HG03045 (cell line): ENCODE data around the gene UBQLNL.

Experiments used
- ATAC-seq: cut with Tn5 transposase; IDR thresholded peaks from one replicate; pipeline ENCODE4 v1.9.1; 2021; ENCODE audit warnings: mild to moderate bottlenecking, moderate library complexity; ENCODE audit not compliant: unreplicated experiment

Gene UBQLNL

GRCh38 chr11:5516599-5516998, at the start of gene UBQLNL:
Gene UBQLNL, minus strand, starts transcription at chr11:5516699. Its CDS starts 258 bp downstream, at chr11:5516441.
- ATAC-seq: no peak

DNA sequence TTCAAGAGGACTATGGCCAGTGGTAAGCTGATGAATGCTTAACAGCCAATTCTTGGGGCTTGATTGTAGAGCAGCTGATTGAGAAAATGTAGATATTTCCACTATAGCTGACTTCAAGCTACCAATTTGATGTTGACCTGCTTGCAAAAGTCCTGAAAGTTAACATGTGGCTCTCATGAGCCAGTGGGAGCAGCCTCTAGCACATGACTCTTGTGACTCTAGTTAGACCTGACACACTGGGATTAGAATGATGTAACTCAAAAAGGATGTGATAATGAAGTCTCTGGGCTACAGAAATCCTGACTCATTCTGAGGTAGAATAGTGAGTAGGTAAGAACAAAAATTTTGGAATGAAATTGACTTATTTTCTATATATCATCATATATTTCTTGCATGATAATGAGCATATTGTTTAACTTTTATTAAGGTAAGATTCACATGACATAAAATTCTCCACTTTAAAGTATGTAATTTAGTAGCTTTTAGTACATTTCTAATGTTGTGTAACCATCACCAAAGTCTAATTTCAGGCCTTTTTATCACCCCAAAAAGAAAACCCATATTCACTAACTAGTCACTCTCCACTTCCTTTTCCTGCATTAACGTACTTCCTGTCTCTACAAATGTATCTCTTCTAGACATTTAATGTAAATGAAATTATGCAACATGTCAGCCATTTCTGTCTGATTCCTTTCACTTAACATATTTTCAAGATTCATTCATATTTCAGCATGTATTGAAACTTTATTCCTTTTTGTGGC, 47.9 kb upstream of the UBQLNL start:
- no peak for ATAC-seq

DNA sequence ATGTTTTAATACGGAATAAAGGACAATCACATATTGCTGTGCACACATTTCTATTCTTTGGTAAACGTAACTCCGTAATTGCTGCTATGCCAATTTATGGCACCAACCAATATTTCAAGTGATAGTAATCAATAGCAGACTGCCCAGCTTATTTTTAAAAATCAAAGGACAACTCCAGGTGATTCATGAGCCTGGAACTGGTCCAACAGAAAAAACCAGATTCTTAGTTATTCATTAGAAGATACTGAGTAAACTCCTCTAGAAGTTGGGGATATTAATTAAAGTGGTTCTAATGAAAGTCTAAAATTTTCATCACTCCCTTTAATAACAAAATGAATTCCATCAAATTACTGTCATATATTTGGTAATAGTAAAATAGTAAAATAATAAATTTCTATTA, 41.3 kb upstream of the UBQLNL start:
- no peak for ATAC-seq

- ATAC-seq: no peak
These were observed 40.2 kb upstream of the UBQLNL start for GRCh38 chr11:5556596-5557188.

DNA sequence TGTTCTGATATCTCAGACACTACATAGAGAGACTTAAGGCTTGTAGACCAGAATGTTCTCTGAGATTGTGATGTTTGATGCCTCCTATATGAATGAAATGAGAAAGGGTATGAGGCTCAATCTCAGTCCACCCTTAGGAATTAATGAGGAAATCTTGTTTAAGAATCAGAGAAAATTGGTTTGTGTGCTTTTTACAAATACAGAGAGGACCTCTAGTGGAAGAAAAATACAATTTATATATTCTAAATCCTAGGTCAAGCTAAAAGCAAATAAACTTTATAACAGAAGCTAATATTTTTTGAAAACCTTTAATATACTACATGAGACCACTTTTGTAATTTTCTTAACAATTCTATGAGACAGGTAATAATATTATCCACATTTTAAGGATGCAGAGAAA, 36.8 kb upstream of the UBQLNL start:
- ATAC-seq: no peak

- ATAC-seq: no peak
These were observed 34.1 kb upstream of the UBQLNL start for GRCh38 chr11:5550440-5551095.

GRCh38 chr11:5548440-5548839, 31.9 kb upstream of the UBQLNL start, which contains the start of gene OR52H1:
Gene OR52H1, minus strand, starts transcription at chr11:5548540. Its CDS starts 3,035 bp downstream, at chr11:5545505.
- no peak for ATAC-seq

GRCh38 chr11:5547982-5548381, 31.5 kb upstream of the UBQLNL start:
- no peak for ATAC-seq

DNA sequence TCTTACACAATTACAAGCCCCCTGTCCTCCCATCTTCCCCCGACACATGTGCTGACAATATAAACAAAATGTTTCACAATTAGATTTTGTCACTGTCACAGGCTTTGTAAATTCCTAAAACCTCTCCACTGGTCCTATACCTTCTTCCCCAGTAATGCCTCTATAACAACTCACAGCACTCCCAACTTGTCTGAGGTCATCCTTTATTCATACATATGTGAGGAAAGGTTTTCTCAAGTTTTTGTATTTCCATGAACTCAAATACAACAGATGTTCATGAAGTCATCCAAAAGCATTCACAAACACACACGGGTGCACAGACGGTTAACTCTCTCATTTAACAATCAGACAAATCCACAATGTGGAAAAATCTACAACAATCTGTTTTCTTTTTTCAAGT, 30.0 kb upstream of the UBQLNL start:
- ATAC-seq: no peak

- ATAC-seq: no peak
These were observed 24.9 kb upstream of the UBQLNL start for GRCh38 chr11:5541427-5541826.

DNA sequence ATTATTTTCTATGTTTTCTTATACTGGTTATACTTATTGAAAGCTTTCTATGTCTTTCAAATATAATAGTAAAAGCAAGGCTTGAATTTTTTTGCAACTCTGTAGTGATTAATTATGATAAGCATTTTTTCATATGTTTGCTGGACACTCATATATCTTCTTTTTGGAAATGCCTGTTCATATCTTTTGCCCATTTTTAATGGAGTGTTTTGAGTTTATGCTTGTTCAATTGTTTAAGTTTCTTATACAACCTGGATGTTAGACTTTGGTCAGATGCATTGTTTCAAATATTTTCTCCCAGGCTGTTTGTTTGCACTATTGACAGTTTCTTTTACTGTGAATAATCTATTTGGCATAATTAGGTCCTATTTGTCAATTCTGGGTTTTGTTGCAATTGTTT, 20.0 kb upstream of the UBQLNL start:
- ATAC-seq: no peak

- no peak for ATAC-seq
These were observed 17.5 kb upstream of the UBQLNL start for GRCh38 chr11:5534046-5534445.

- ATAC-seq: no peak
These were observed 14.7 kb upstream of the UBQLNL start for GRCh38 chr11:5531053-5531831.

DNA sequence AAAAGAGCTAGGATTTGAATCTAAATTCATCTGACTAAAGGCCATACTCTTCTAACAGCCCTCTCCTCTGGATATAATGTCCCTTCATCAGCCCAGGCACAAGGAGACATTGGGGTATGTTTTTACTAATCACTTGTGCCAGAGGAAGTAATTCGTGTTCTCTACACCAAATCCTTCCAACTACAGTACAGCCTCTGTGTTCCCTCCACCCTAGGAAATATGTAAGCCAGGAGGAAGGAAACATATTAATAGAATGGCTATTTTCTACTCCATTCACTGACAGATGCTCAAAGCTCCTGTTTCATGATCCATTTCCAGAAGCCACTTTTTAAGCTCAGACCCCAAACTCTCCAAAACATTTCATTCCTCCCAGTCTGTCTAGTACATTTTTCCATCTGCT, 12.0 kb upstream of the UBQLNL start:
- no peak for ATAC-seq

DNA sequence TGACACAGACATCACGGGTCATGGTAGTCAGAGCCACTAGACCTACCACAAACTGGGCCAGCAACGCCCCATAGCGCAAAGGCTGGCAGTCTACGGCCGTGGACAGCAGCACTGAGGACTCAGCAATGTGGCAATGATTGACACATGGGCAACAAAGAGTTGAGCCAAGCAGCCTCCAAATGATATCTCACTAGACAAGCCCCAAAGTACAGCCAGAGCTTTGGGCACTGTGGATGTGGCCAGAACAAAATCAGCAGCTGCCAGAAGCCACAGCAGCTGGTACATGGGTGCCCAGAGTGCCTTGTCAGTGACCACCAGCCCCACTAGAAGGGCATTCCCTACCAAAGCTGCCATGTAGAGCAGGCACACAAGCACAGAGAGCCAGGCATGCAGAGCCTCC, 11.2 kb upstream of the UBQLNL start:
- ATAC-seq: no peak

DNA sequence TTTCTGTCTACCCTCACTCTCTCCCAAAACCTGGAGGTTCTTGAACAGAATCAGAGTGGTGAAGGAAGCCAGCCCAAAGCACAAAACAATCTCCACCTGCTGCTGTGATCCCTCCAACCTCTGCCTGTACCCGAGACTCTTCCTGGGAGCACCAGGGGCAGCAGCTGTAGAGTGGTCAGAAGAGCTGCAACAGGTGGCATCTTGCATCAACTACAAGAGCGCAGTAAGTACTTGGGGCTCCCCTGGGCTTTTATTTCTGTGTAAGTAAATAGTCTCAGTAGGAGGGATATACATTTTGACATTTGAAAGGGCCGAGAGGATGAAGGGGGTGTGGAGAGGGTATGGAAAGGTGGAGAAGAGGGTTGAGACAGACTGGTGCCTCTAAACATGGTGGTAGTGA, 8.3 kb upstream of the UBQLNL start:
- ATAC-seq: no peak

DNA sequence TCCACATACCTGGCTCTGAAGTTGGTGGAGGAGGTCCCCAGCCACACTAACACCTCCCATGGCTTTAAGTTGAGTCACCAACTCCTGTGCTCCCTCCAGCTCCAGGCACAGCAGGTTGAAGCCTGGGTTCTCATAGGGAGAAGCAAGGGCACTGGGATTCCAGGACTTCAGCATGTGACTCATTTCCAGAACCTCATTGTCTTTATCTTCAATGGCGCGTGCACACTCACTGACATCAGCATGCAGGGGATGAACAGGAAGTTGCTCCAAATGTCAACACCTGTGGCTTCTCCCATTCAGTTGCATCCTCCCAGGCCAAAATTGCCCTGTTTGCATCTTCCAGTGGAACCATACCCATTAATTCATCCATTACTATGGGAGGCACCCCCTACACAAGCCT, 5.8 kb upstream of the UBQLNL start:
- no peak for ATAC-seq

GRCh38 chr11:5521540-5521939, 5.0 kb upstream of the UBQLNL start:
- no peak for ATAC-seq

GRCh38 chr11:5514841-5515240, 1.7 kb downstream of the UBQLNL start:
- no peak for ATAC-seq

GRCh38 chr11:5509803-5510202, 6.7 kb downstream of the UBQLNL start, which contains the start of gene UBQLN3:
Gene UBQLN3, minus strand, starts transcription at chr11:5509957. Its CDS starts 399 bp downstream, at chr11:5509558.
- ATAC-seq: no peak

DNA sequence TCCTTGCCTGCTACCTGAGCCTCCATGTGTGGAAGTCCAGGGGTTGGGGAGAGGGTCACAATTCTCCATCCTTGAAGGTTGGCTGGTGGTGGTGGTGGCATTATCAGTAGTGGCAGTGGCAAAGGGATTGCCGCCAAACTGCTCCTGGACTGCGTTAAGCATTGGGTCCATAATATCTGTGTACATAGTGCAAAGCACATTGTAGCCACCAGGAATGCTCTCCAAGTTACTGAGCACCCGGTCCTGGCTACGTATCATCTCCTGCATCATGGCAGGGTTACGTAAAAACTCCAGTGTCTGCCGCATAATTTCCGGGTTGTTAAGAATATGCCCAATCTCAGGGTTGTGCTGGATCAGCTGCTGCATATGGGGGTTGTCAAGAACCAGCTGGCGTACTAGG, 7.9 kb downstream of the UBQLNL start:
- ATAC-seq: no peak
